NCI-H1105 (cell line): ENCODE data around the gene PPP1R2.
A peak's percentile ranks its signal among the peaks of the same experiment; 100 is the strongest.

Experiments
- DNase-seq: peaks from one replicate; lab custom pipeline; 2025; lab: John Stamatoyannopoulos, UW

The PPP1R2 gene

DNA sequence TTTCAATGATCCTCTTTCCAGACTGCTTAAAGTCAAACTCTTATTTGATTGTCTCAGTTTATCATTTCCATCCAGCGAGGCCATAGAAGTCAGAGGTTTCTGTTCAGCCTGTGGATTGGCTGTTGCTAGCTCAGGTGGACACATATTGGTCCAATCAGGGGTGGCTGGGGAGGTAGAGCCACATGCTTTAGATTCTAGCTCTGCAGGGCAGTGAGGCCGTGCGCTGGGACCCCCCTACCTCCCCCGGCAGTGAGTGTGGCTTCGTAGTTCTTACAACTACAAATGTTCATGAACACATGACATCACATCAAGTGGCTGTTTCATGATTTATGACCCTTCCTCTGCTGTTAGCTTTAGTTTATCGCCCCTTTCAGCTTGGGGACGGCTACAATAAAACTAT is 22.6 kb upstream of the PPP1R2 start:
- DNase-seq: no peak

DNA sequence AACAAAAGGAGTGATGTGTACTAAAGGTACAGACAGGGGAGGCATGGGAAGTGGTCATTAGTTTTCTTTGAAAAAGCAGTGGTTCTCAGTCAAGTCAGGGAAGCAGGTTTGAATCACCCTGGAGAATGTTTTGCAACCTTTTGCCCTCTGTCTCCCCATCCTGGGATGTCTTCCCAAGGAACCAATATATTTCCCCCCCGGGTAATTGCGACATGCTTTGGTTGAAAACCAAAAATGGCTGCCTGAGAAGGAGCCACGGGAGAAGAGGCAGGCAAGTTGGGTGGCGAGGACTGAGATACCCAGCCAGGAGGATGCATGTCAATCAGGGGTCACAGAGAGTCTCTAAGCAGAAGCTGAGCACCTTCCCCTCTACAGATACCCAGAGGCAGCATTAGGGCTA is 20.2 kb upstream of the PPP1R2 start:
- DNase-seq: no peak

DNA sequence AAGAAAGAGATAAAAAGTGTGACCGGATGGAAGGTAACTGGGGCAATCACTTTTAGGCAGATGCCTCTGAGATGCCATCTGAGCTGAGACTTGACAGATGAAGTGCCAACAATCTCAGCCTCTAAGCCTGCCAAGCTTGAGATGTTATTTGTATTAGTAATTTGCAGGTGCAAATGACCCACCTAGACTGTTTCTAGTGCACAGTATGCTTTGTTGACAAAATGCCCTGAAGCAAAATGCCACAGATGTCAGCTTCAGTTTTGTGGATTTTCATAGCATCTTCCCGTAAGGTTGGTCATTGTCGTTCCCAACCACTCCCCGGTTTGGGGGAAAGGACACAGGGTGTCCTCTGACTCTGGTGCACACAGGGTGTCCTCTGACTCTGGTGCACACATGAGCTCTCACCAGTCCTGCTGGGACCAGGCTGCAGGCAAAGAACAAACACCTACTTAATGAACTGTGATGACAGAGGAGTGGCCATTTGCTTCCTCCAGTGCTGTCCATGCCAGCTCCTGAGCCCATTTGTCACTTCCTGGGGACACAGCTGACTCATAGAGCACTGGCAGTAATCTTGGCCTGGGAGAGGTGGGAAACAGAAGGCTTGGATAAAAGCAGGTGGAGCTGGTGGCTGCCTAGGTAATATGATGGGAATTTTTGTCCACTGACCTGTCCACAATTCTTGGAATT is 16.7 kb upstream of the PPP1R2 start:
- no peak for DNase-seq

DNA sequence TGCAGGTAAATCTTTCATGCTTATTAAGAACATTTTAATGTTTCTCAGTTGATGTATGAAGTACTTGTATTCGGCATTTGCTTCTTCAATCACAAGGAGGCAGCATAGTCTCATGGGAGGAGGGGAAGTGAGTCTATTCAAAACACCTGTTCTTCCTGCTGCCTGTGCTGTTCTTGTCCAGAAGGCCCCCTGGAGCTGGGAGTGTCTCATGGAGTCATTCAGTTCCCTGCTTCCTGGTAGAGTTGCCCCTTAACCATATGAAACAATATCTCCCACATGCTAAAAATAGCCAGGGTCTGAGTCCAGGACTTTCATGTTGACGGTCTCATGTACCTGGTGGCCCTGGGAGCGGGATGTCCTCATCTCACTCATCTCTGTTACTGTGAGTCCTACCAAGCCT is 15.5 kb upstream of the PPP1R2 start:
- peak; percentile 53 for DNase-seq

DNA sequence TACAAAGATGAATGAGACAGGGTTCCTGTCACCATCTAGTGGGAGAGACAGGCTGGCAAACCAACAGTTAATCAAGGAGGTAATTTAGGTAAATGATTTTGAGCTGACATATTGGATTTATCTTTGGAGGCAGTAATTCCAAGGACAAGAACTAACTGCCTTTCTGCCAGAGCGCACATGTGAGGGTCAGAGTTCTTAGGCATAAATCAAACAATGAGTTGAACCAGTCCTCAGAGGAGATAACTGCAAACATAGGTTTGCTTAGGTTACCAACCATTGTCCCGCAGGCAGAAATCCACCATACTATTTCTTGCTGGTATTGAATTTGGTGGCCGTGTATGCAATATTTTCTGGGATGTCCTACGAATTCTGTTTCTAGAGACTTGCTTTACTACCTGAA is 14.2 kb upstream of the PPP1R2 start:
- no peak for DNase-seq

DNA sequence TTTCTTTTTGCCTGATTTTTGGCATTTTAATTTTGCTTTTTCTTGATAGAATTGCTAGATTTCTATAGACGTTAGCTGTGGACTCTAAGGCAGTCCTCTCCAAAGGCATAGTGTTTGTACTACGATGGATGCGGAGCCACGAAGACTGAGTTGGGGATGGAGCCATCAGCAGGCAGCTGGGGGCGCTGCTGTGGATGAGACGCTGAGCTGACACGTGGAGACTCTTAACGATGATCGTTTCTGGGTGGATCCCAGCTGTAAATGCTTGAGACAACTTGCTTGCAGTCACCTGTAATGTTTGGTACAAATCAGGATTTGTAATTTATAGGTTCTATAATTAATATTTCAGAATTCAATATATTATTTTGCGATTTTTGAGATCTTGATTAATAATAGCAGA is 13.3 kb upstream of the PPP1R2 start:
- no peak for DNase-seq

DNA sequence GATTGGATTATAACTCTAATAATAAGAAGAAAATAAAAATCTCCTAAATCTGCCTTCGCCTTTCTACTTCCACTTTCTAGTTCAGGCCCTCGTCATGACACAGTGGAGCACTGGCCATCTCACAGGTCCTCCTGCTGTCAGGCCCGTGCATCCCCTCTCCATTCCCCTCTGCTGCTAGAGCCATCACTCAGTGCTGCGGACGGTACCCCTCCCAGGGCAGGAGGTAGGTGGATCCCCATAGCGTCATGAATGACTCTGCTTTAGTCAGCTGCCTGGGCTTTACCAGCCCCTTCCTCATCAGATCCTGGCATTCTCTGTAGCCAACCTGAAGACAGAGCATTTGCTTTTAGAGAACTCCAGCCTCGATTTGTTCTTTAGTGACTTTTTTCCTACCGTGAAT is 12.0 kb upstream of the PPP1R2 start:
- DNase-seq: no peak

DNA sequence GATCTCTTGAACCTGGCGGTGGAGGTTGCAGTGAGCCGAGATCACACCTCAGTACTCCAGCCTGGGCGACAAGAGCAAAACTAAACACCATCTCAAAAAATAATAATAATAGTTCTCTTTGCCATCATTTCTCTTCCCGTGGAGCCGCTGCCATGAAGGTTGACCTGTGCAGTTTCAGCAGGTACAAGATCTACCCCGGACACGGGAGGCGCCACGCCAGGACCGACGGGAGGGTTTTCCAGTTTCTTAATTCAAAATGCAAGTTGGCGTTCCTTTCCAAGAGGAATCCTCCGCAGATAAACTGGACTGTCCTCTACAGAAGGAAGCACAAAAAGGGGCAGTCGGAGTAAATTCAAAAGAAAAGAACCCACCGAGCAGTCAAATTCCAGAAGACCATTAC is 11.3 kb upstream of the PPP1R2 start:
- DNase-seq: no peak

DNA sequence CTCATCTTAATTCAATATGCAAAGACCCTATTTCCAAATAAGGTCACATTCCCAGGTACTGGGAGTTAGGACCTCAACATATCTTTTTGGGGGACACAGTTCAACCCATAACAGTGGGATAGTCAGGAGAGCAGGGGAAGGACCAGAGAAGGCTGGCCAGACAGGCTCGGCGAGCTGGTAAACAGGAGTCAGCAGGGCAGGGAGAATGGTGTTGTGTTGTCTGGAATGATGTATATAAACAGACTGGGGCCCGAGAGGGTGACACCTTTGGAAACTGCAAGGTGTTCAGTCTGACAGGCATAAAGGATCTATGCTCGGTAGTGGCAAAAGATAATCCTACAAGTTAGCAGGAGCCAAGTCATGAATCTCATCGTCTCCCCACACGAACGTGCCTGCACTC is 10.1 kb upstream of the PPP1R2 start:
- no peak for DNase-seq

DNA sequence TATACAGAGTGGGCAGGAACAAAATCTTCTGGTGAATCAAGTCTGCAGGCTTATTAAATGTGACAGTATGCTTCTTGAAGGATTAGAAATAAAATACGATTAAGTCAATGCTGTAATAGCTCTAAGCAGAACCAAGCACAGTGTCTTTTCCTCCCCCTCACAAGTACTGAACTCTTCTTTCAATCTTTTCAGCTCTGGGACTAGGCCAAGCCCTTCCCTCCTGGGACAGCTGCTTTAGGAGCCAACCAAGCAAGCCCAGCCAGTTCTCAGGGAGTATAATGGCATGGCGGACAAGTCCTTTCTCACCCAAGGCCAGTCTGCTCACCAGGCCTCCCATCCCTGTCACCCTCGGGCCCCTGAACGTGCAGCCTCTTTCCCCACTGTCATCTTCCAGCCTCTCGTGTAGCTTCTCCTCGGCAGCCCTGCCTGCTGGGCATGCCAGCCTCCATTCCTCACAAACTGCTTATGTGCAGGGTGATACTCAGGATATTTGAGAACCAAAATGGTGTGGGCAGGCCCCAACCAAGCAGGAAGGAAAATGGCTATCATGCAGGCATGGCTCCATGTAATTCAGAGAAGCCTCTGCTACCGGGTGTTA is 8.4 kb upstream of the PPP1R2 start:
- no peak for DNase-seq

DNA sequence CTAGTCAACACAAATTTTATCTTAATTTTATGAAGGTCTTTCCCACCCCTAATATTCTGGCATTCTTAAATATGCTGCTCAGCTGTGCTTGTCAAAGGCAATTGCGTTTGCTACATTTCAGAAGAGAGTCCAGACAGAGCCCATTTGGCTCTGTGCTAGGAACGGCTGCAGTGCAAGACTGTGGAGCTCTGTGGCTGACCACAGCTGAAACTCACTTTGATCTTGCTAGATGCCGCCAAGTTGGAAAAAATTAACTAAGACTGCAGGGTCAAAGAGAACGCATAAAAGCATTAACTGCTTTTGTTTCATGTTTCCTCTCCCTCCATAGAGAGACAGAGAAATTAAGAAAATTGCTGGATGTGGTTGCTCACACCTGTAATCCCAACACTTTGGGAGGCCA is 7.6 kb upstream of the PPP1R2 start:
- DNase-seq: no peak

DNA sequence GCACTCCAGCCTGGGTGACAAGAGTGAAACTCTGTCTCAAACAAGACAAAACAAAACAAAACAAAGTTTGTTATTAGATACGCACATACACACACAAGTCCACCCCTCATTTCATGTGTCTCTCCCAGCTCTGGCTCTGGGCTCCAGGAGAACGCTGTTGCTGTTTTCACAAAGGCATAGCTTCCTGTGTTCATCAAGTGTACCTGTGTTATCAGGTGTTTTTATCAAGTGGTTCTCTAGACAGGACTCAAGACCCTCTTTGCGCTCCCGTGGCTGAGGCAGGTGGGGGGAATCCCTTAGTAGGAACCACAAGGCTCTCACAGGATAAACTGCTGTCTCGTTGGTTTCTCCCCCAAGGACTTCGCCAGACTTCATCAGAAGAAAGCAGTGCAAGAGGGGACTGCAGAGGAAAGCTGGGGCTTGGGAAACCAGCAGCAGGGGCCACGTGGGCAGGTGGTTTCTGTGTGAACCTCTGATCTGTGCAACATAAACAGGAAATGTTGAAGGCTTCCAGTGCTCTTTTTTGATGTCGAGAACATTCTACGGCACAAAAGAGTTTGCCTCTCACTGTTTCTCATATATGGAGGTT is 6.9 kb upstream of the PPP1R2 start:
- no peak for DNase-seq

DNA sequence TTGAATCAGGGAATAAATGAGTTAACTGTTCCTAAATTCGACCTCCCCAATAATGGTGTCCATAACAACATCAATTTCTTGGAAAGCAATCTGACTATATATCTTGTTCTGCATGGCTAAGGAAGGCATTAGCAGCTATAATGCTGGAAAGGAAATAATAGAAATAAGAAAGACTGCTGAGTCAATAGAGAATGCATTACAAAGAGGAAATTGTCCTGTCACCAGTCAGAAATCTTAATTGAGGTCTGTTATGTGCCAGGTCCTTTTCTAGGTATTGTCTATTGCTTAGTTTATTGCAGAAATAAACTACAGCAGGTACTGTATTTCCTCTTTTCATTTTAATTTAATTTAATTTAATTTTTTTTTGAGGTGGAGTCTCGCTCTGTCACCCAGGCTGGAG is 5.9 kb upstream of the PPP1R2 start:
- DNase-seq: no peak

DNA sequence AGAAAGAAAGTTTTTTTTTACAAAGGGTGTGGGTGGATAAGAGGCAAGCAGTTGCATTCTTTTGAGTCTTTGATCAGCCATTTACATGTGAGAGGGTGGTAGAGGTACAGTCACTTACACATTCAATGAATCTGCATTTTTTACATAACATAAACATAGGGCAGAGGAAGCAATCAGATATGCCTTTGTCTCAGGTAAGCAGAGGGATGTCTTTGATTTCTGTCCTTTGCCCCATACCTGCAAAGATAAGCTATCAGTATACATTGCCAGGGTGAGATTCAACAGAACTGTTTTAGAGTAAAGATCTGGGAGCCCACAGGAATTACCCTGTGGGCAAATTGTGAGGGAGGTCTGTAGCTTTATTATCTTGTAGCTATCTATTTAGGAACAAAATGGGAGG is 5.4 kb upstream of the PPP1R2 start:
- no peak for DNase-seq

DNA sequence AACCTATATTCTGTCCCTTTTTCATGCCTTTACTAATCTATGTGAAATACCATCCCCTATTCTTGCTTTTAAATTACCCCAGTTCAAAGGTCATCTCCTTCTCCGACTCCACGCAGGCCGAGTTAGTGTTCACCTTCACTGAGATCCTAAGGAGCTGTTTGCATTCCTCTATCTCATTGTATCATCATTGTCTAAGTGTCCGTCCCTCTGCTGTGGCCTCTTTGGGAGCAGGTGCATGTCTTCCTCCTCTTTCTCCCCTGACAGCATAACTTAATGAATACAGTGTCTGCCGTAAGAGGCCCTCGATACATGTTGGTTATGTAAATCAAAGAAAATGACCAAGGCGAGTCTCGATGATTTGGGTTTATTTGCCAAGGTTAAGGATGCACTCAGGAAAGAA is 4.9 kb upstream of the PPP1R2 start:
- DNase-seq: no peak

DNA sequence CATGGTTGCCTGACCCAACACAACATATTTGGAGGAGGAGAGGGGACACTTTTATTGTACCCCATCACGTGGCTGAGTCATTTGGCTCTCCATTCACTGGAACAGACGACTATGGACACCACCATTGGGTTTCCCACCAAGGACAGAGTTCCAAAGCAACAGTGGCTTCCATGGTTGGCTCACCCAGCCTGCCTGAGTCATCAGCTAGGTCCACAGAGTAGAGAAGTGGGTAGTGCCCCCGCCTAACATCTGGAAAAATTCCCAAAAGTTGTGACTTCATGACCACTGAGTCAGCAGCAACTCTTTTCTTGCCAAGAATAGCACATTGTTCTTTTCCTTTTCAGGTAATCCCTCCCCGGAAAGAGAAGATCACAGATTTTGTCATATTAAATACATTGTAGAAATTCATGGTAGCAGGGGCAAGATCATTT is 3.0 kb upstream of the PPP1R2 start:
- no peak for DNase-seq

DNA sequence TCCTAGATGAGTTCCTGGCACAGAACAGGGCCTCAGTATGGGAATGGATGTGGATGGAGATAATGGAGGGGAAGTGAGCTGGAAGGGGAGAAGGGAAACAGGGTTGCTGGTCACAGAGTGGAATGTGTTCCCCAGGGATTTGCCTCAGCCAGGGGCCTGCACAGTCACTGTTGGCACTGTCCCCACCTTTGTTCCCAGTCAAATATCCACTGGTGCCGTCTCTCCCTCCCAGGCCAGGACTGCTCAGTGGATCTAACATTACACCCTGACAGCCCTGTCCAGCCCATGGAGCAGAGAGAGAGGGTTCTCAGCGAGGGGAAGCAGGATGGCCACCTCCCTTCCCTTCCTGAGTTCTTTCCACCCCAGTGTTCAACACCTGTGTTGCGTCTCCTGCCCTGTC is 1.5 kb upstream of the PPP1R2 start:
- DNase-seq: no peak

DNA sequence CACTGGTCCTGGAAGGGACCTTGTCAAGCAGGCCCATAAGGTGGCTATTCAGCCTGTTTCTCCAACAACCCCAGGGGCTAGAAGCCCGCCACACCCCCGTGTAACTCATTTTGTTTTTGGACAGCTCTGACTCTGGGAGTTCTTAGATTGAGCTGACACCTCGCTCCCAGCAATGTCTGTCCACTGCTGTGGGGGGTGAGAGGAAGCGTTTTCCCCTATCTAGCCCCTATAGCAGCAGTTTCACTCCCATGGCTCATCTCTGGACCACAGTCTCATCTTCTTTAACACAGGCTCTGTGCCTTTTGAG is 1.1 kb upstream of the PPP1R2 start:
- DNase-seq: no peak

DNA sequence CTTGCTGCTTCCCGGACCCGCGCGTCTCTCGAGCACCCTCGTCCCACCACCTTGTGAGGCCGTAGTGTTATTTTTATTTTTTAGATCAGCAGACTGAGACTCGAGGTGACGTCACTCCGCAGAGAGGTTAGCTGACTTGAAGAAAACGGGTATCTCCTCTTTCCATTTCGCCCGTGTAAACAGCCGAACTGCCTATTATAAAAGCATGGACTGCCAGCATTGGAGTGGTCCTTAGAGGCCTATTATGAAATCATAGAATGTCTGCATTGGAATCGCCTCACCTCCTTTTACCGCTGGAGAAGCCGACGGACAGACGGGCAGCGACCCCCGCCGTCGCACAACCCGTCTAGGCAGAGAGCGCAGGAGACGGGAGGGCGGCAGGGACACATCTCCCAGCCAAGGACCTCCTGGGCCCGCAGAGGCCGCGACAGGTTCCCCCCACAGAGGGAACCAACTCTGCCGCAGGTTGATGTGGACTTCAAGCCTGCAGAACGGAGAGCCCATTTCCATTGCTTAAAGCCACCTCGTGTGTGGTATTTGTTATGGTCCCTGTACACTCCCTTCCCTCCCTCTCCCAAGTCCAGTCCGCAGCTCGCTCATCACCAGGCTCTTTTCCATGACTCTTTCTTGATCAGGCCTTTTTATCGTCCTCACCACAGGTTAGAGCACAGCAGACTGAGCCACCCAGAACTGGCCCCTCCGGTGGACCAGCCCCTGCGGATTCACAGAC is 540 bp upstream of the PPP1R2 start:
- DNase-seq: peak; percentile 2

DNA sequence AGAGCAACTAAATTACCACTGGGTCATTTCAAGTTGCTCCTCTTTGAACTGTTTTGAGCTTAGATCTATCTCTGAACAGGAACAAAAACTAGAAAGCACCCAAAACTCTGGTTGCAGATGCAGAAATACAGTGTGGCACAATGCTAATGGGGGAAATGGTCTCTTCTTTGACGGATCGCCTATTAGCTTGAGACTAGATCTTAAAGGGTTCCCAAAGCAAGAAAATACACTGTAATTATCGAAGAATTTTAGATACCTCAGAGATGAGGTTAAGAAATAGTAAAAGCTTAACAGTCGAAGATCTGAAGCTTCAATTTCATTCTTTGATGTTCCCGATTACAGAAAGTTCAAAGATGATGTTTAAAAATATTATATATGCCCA is 818 bp downstream of the PPP1R2 start:
- DNase-seq: peak; percentile 17

DNA sequence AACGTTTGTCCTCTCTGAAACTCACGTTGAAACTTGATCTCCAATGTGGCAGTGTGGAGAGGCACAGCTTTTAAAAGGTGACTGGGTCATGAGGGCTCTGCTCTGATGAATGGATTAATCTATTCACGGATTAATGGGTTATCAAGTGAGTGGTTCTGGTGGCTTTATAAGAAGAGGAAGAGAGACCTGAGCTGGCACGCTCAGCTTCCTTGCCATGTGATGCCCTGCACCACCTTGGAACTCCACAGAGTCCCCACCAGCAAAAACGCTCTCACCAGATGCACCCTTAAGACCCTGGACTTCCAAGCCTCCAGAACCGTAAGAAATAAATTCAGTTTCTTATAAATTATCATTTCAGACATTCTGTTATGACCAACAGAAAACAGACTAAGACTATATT is 2.6 kb downstream of the PPP1R2 start:
- no peak for DNase-seq

DNA sequence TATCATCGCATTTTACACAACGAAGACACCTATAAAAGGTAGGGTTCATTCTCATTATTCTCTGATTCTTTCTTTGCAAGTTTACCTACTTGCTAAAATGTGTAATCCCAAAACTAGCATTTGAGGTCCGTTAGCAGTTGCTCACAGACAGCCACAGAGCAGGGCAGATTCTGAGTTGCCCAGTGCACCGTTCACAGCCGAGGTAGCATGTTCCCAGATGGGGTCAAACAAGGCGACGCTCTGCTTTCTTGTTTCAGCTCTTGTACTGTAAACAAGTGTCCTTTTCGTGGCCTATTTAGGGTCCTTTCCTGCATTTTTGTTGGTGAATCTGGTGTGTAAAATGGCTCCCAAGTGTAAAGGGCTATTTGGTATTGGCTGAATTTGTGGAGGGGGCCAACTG is 3.1 kb downstream of the PPP1R2 start:
- DNase-seq: no peak

DNA sequence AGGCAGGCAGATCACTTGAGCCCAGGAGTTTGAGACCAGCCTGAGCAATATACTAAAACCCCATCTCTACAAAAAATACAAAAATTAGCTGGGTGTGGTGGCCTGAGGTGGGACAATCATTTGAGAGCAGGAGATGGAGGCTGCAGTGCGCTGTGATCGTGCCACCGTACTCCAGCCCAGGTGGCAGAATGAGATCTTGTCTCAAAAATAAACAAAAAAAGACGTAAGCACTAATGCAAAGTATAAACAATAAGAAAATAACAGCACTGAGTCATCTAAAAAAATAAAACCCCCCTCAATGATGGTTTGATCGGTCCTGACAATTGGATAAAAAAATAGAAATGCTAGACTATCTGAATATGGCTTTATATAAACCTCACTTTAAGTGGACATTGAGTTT is 3.6 kb downstream of the PPP1R2 start:
- no peak for DNase-seq

DNA sequence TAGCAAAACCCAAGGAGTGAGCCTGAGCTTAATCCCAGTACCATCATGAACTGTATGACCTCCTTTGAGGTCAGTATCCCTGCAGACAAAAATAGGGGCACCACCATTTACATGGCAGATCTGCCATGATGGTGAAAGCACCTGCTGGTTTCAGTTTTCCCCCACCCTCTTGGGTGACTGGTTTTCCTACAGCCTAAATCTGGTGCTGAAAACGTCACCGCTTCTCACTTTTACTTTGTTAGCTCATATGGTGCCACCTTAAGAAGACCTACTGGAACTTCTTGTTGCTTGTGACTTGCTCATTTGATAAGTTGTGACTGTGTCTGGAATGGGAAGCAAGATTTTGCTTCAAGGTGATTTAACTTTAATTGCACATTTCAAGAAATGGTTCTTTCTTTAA is 5.1 kb downstream of the PPP1R2 start:
- DNase-seq: no peak
